ENCODE results near the gene TTC7B.

TTC7B gene

DNA sequence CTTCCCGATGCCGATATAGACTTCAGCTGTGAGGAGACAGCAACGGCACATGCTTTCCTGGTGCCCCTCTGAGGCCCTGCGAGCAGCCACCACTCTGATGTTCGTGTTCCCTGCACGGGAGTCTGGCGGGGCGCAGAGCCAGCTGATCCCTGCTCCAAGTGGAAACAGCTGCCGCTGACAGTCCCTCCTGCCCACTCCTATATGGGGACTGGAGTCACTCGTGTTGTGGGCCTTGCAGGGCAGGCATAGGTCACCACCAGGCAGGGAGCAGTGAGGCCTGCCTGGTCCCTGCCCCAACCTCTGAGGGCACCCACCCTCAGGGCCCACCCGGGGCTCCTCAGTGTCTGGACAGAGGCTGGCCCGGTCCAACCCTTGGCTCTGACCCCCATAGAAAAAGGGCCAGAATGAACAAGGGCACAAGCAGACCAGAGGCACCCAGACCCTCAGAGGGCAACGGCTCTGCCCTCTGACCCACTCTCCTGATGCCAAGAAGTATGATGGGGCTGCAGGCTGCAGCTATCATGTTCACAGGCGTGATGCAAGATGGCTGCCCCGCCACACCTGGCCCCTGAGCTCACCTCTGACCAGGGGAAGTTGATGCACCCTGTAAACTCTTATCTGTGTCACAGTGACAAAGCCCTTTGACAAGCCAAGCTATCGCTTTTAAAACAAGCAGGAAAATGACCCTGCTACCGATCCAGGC lies 237.8 kb downstream of the TTC7B start:
- DNase-seq (ENCODE audit: low read depth in 2 of 3, low spot score in 2 of 3): no peak

- DNase-seq (ENCODE audit: low read depth in 2 of 3, low spot score in 2 of 3): no peak
These were observed 238.5 kb downstream of the TTC7B start for GRCh38 chr14:90577661-90578282.

DNA sequence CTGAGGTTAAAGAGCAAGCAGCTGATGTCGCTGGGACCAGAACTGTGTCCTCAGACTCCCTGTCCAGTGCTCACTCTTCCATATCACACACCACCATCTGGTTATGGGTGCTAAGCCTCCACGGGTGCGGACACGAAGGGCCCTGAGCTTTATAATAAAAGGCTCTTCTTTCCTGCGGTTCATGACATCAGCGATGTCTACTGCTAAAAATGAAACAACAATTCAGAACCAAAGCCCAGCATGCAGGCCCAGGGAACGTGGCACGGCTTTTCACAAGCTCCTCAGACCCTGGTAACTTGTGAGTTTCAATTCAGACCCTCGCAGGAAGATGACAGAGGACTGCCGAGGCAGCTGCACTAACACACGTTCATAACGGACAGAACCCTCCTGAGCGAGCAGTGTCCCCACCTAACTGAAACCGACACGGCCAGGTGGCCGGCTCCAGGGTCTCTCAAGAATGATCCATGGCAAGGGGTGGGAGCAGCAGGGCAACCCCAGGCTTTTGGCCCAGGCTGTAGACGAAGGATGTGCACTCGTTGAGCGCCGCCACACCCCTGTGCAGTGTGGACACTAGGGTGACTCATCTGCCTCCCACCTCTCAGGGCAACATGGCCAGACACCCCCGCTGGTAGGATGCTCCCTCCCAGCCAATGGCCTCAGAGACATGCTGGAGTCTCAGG lies 239.1 kb downstream of the TTC7B start:
- DNase-seq (ENCODE audit: low read depth in 2 of 3, low spot score in 2 of 3): no peak

DNA sequence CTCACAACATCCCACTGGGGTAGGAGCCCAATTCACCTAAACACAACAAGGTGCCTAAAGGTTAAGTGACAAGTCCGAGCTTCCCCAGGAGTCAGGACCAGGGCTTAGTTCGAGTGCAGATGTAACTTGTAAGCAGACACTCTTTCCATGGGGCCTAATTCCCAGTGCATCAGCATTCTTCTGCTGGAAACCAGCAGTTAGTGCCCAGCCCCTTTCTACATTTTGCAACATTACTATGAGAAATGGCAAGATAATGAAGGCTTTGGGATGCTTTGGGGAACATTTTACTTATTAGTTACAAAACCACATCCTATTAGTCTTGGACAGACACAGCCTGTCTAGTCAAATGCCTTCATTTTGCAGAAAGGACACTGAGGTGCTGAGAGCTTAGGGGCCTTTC lies 239.6 kb downstream of the TTC7B start:
- DNase-seq (ENCODE audit: low read depth in 2 of 3, low spot score in 2 of 3): no peak

DNA sequence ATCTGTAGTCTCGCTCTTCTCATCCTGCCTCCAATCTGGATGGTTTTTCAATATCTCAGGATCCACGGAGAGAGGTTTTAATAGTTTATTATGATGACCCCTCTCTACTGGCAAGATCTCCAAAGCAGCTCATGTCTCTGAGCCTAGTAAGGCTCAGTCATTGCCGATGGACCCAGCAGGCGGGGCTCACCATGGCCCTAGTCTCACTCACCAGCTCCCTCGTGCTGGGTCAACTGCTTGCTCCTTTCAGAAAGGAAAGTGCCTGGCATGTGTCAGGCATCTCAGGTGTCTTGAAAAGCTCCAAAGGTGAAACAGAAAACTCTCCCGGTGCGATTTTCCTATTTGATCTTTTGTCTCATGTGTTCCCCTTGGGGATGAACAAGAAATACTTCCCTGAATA lies 240.4 kb downstream of the TTC7B start:
- DNase-seq (ENCODE audit: low read depth in 2 of 3, low spot score in 2 of 3): no peak

GRCh38 chr14:90575336-90575735 lies 240.9 kb downstream of the TTC7B start:
- DNase-seq (ENCODE audit: low read depth in 2 of 3, low spot score in 2 of 3): no peak

DNA sequence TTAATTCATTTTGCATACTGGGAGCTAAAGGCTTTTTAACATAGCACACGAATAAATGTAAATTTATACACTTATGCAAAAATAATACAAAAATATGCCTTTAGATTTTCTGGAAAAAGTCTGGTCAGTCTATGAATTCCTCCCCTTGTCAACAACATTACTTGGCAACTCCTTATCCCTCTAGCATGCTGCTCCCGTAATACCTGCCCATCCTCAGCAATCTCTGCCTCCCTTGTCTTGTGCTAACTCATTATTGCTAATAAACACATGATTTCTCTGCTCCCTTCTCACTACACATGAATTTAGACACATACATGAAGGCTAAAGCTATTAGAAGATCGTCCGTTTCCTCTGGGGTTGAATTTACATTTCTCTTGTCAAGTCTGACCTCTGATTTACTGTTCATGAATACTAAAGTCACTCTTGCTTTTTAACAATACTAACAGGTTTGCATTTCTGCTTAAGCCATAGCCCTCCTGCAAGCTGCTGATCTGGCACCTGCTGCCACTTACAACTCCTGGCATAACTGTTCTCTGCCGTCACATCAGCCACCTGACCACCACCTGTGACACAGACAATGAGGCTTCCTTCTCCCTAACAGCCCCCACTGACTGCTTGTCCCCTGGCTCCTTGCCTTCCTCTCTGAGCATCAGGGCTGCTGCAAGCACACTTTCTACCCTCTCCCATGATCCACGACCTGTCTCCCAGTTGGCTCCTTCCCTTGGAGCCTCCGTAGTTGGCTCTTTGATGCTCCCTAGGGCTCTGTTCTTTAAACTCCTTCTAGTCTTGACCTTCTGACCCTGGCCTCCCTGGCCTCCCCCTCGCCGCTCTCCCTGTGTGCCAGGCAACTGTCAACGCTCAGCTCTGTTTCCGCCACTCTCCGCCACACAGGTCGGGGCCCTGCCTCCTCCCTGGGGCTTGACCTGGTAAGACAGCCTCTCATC lies 241.8 kb downstream of the TTC7B start:
- no peak for DNase-seq (ENCODE audit: low read depth in 2 of 3, low spot score in 2 of 3)

- DNase-seq (ENCODE audit: low read depth in 2 of 3, low spot score in 2 of 3): no peak
These were observed 242.7 kb downstream of the TTC7B start for GRCh38 chr14:90573385-90574105.

- DNase-seq (ENCODE audit: low read depth in 2 of 3, low spot score in 2 of 3): no peak
These were observed 243.6 kb downstream of the TTC7B start for GRCh38 chr14:90572441-90573150.

DNA sequence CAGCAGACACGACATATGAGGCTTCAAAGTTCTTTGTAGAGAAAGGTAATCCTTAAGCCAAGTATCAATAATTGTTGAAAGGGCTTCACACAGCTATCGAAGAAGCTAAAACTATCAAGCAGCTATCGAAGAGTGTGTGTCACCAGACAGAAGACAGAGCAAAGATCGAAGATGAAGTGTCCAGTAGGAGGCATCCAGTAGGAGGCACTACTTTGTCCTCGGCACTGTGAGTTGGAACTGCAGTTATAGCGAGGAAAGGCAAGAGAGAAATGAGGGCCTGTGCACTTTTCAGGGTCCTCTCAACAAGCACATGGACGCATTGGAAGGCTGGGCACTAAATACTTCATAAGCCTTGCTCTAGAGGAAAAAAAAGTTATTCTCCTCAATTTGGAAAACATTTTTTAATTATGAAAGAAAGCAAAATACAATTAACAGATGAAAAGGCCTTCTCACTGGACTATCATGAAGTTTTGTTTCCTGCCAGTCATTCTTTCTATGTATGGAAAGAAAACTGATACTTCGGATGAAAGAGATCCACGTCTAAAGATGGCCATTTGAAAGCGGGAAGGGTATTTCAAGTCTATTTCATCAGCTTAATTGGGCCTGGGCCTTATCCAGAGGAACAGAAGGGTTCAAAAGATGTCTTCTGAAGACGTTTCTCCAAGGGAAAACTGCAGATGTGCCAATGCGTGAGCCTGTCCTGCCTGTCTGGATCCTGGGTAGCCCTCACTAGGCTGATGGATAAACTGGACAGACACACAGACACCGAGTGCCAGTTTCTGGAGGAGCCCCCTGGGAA lies 244.9 kb downstream of the TTC7B start:
- DNase-seq (ENCODE audit: low read depth in 2 of 3, low spot score in 2 of 3): no peak

- DNase-seq (ENCODE audit: low read depth in 2 of 3, low spot score in 2 of 3): no peak
These were observed 245.8 kb downstream of the TTC7B start for GRCh38 chr14:90570461-90570860.

DNA sequence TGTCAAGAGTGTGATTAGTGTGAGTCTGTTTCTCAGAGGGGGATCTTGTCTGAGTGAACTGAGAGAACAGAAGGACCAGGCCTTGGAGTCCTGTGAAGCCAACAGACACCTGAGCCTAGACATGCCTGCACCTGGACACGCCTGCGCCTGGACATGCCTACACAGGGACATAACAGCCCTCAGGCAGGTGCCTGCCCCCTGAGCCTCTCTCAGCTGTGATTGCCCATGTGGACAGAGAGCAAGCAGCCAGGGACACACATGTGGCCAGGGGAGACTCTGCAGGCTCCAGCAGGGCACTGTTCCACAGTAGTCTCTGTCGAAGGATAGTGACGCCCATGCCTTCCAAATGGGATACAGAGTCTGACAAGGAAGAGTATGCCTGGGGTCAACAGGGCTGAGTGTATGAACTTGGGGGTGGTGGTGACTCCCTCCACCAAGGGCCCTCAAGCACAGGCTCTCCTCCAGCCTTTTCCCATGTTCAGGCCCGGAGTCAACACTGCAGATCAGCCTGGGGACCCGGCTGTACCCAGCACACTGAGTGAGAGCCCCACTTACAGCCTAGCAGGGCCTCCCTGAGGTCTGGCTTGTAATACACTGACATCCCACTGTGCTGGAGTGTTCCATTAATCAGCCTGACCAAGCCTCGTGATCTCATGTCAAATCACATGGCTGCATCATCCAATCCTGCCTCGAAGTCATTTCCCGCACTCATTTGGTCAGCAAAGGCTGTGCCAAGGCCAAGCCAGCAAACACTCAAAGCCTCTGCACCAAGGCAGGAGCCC lies 246.4 kb downstream of the TTC7B start:
- DNase-seq (ENCODE audit: low read depth in 2 of 3, low spot score in 2 of 3): no peak

DNA sequence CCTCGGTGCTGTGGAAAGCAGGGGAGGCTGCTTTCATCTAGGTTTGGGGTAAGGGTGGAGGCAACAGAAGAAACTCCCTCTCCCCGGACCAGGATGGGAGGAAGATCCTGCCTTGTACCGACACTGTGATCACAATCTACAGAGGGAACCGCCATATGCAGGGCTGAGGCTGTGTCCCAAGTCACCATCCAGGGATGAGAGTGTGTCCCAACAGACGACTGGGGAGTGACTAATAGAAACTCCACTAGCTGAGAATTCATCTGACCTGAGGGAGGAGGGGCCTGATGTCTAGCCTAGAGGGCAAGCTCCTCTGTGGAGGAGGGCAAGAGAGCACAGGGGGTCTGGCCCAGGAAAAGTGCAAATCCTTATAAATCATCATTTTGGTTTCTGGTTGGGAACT lies 247.0 kb downstream of the TTC7B start:
- no peak for DNase-seq (ENCODE audit: low read depth in 2 of 3, low spot score in 2 of 3)

DNA sequence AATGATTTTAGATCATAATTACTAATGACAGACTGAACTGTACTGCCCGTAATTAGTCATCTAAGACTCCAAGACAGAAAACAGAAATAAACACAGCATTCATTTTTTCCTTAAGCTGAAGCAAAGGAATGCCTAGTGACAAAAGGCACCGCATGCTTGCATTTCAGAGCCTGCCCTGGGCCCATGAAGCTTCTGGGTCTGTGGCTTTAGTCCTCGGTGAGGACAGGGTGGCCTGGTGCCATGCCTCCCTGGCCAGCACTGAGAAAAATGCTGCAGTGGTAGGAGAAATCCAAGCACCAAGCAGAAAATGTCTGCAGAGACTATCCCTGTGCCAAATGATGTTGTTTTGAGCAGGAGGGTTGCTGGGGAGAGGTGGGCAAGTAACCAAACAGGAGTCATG lies 247.8 kb downstream of the TTC7B start:
- no peak for DNase-seq (ENCODE audit: low read depth in 2 of 3, low spot score in 2 of 3)

DNA sequence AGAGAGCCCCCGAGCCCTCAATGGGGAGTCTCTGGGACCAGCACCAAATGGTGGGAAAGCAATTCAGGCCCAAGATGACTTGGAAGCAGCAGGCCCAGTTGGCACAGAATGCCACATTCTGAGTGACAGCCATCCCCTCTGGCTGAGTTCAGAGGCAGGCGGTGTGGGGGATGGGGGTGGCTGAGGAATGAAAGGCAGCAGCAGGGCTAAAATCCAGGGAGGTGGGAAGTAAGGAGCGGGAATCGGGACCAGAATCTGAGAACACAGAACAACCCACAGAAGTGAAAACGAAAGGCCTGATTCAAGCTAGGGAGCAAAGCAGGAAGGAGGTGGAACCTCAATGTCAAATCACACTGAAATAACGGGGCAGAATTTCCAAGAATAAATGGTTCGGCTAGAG lies 248.2 kb downstream of the TTC7B start:
- DNase-seq (ENCODE audit: low read depth in 2 of 3, low spot score in 2 of 3): no peak

GRCh38 chr14:90567191-90567590 lies 249.0 kb downstream of the TTC7B start:
- no peak for DNase-seq (ENCODE audit: low read depth in 2 of 3, low spot score in 2 of 3)

- DNase-seq (ENCODE audit: low read depth in 2 of 3, low spot score in 2 of 3): no peak
These were observed 249.7 kb downstream of the TTC7B start for GRCh38 chr14:90566481-90566880.

DNA sequence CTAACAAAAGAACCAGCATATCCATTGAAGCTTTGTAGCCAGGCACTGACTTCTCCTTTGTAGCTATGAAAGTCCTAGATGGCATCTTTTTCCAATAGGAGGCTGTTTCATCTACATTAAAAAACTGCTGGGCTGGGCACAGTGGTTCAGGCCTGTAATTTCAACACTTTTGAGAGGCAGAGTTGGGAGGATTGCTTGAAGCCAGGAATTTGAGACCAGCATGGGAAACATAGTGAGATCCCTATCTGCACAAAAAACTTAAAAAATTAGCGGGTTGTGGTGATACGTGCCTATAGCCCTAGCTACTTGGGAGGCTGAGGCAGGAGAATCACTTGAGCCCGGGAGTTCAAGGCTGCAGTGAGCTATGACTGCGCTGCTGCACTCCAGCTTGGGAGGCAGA lies 251.7 kb downstream of the TTC7B start:
- DNase-seq (ENCODE audit: low read depth in 2 of 3, low spot score in 2 of 3): no peak

DNA sequence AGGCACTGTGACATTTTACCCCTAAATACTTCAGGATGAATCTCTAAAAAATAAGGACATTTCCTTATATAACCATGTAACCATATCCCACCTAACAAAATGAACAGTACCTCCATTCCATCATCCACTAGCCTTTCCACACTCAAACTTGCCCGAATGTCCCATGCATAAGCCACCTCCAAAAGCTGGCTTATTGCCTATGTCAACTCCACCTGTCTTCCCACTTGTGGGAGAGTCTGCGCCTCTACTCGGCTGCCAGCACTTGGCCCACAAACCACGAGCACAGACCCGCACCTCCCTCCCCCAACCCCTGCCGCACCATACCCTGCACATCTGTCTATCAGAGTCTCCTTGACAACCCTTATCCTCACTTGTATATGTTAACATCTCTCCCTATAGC lies 253.6 kb downstream of the TTC7B start:
- DNase-seq (ENCODE audit: low read depth in 2 of 3, low spot score in 2 of 3): no peak

Measured in activated CD8-positive, alpha-beta memory T cell treated with anti-CD3 and anti-CD28 coated beads for 48 hours (primary cell).